ENCODE measurements around the gene MERTK. TPM values are rescaled to one million over a fixed set of nuclear protein-coding genes. Genes with fewer than 3 reads are reported as not detected.

The MERTK gene
- total and polyA plus RNA-seq, 2 donors (not counting 1 experiment from before 2014, with no cell fraction given): 0.04 to 0.34 TPM

DNA sequence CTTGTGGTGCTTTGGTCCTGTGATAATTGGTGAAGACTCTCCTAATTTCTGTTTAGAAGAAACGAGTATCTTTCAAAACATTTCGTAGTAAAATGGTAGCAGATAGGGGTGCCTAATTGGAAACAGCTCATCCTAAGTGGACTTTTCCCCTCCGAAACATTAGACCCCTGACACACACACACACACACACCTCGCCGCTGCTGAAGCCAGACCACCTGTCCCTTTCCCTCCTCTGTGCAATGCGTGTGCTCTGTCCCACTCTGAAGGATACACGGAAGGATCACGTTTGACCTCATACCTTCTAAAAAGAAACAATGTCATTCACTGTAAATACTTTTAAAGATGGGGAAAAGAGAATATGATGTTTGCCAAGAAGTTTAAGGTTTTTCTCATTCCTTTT lies 120.4 kb downstream of the MERTK start:
- Histone ChIP-seq H2AFZ (ENCODE audit: insufficient read depth, low read depth, low read length, poor library complexity, severe bottlenecking) (no peak overlapping the region), H4K20me1 (ENCODE audit: control insufficient read depth, insufficient read depth, low read length, poor library complexity, severe bottlenecking) (no peaks in the 10 kb centered on the region), H3K36me3 (replicated peaks in 1 of 2; ENCODE audit: control extremely low read depth in 1 of 2, control insufficient read depth in 1 of 2, extremely low read depth in 1 of 2, insufficient read depth in 2 of 2, low read length in 1 of 2) (no peaks in the 10 kb centered on the region), H3K4me2 (replicated peaks; ENCODE audit: low read depth, low read length, poor library complexity, severe bottlenecking) (no peak overlapping the region), H3K9ac (ENCODE audit: low read length) (no peak overlapping the region), H3K27me3 (replicated peaks in 1 of 4; ENCODE audit: control extremely low read depth in 1 of 4, control insufficient read depth in 3 of 4, insufficient read depth in 4 of 4, low read length in 3 of 4) (no peaks in the 10 kb centered on the region), H3K79me2 (ENCODE audit: control insufficient read depth, insufficient read depth, low read length) (no peaks in the 10 kb centered on the region), H3K4me3 (ENCODE audit: control extremely low read depth in 1 of 5, extremely low read depth in 1 of 5, insufficient read depth in 1 of 5, low read depth in 2 of 5, low read length in 4 of 5) (no peak overlapping the region), H3K27ac (ENCODE audit: low read length in 2 of 2) (no peak overlapping the region), H3K4me1 (ENCODE audit: control insufficient read depth in 2 of 2, insufficient read depth in 2 of 2, low read length in 2 of 2) (no peaks in the 10 kb centered on the region), H3K9me3 (ENCODE audit: control extremely low read depth in 1 of 3, control insufficient read depth in 2 of 3, insufficient read depth in 1 of 3, low read length in 2 of 3) (no peaks in the 10 kb centered on the region)
- TF ChIP-seq, protein P1, sequence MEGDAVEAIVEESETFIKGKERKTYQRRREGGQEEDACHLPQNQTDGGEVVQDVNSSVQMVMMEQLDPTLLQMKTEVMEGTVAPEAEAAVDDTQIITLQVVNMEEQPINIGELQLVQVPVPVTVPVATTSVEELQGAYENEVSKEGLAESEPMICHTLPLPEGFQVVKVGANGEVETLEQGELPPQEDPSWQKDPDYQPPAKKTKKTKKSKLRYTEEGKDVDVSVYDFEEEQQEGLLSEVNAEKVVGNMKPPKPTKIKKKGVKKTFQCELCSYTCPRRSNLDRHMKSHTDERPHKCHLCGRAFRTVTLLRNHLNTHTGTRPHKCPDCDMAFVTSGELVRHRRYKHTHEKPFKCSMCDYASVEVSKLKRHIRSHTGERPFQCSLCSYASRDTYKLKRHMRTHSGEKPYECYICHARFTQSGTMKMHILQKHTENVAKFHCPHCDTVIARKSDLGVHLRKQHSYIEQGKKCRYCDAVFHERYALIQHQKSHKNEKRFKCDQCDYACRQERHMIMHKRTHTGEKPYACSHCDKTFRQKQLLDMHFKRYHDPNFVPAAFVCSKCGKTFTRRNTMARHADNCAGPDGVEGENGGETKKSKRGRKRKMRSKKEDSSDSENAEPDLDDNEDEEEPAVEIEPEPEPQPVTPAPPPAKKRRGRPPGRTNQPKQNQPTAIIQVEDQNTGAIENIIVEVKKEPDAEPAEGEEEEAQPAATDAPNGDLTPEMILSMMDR (IDR thresholded peaks at IDR 0.05): no peak
- TF ChIP-seq EZH2 (IDR thresholded peaks at IDR 0.05; ENCODE audit: borderline replicate concordance, insufficient read depth, low read depth, low read length, poor library complexity, severe bottlenecking): no peak
- ChIA-PET POLR2A (no interaction called here), CTCF (no interaction called here)
- DNase-seq: no peak
- intact Hi-C loops (cut with micrococcal nuclease): no loop called here
- no peak overlapping the region for H3K27ac Mint-ChIP-seq
- 92% methylated on average over 2 of the region's 8 CpGs for WGBS (ENCODE audit: insufficient coverage)
- peaks cover 25% of the 10 kb centered on the region for H3K27me3 Mint-ChIP-seq
- peaks cover 3% of the 10 kb centered on the region for H3K9me3 Mint-ChIP-seq (ENCODE audit: insufficient read depth)
- no peak for ATAC-seq (ENCODE audit: low read depth)
- no peaks in the 10 kb centered on the region for H3K4me1 Mint-ChIP-seq
- H3K4me3 Mint-ChIP-seq: no peak overlapping the region

DNA sequence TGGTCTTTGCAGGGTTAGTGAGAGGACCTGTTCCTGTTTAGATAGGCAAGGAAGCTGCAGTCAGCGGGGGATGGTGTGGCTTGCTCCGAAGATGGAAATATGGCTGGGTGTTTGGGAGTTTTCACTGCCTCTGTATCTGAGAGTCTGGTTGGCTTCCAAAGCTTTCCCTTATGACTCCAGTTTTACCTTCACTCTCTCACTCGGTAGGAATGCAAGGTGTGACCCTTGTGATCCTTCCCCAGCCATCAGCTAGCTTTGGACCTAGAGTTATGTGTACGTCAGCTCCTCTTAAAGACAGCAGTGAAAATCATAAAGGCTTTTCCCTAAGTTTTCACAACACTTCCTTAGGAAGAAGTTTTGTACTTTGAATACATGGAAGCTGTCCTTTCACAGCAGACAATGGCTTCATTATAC lies 121.2 kb downstream of the MERTK start:
- H3K9me3 ChIP-seq (ENCODE audit: control extremely low read depth in 1 of 3, control insufficient read depth in 2 of 3, insufficient read depth in 1 of 3, low read length in 2 of 3): no peaks in the 10 kb centered on the region
- ATAC-seq (ENCODE audit: low read depth) (no peak), DNase-seq (no peak)
- H4K20me1 ChIP-seq (ENCODE audit: control insufficient read depth, insufficient read depth, low read length, poor library complexity, severe bottlenecking): no peaks in the 10 kb centered on the region
- H3K9ac ChIP-seq (ENCODE audit: low read length): no peak overlapping the region
- H3K4me3 ChIP-seq (ENCODE audit: control extremely low read depth in 1 of 5, extremely low read depth in 1 of 5, insufficient read depth in 1 of 5, low read depth in 2 of 5, low read length in 4 of 5): no peak overlapping the region
- POLR2A ChIA-PET: no interaction called here
- H3K4me2 ChIP-seq (replicated peaks; ENCODE audit: low read depth, low read length, poor library complexity, severe bottlenecking): no peak overlapping the region
- Mint-ChIP-seq H3K4me3 (no peak overlapping the region), H3K27me3 (peaks cover 25% of the 10 kb centered on the region), H3K4me1 (no peaks in the 10 kb centered on the region), H3K27ac (no peak overlapping the region), H3K9me3 (ENCODE audit: insufficient read depth) (peaks cover 3% of the 10 kb centered on the region)
- H3K36me3 ChIP-seq (replicated peaks in 1 of 2; ENCODE audit: control extremely low read depth in 1 of 2, control insufficient read depth in 1 of 2, extremely low read depth in 1 of 2, insufficient read depth in 2 of 2, low read length in 1 of 2): no peaks in the 10 kb centered on the region
- H3K79me2 ChIP-seq (ENCODE audit: control insufficient read depth, insufficient read depth, low read length): no peaks in the 10 kb centered on the region
- H2AFZ ChIP-seq (ENCODE audit: insufficient read depth, low read depth, low read length, poor library complexity, severe bottlenecking): no peak overlapping the region
- no peaks in the 10 kb centered on the region for H3K27me3 ChIP-seq (replicated peaks in 1 of 4; ENCODE audit: control extremely low read depth in 1 of 4, control insufficient read depth in 3 of 4, insufficient read depth in 4 of 4, low read length in 3 of 4)
- TF ChIP-seq, protein P1 (IDR thresholded peaks at IDR 0.05): no peak
- H3K27ac ChIP-seq (ENCODE audit: low read length in 2 of 2): no peak overlapping the region
- CTCF ChIA-PET: no interaction called here
- WGBS (ENCODE audit: insufficient coverage): 86% methylated on average over 2 of the region's 4 CpGs
- intact Hi-C loops (cut with micrococcal nuclease): no loop called here
- no peaks in the 10 kb centered on the region for H3K4me1 ChIP-seq (ENCODE audit: control insufficient read depth in 2 of 2, insufficient read depth in 2 of 2, low read length in 2 of 2)
